Mesenchymal stem cell (in vitro differentiated cells and primary cell): ENCODE data around the gene SUMO2.
"Not testable (repeated sequence)": the region's sequence is repeated elsewhere in the genome, so short reads cannot be mapped to it uniquely, and the experiment has no call there.

Experiments
- DNase-seq: peaks from one replicate; pipeline ENCODE4 v3.0.0-alpha.2; 2013
- H2AFZ ChIP-seq: one replicate; pipeline ENCODE4 v1.6.1; 2013; ENCODE audit warnings: low read depth, mild to moderate bottlenecking, control low read depth, inconsistent platforms, low read length, moderate library complexity
- H2AK5ac ChIP-seq: 2 replicates; pipeline ENCODE4 v1.6.1; 2013; ENCODE audit warnings: low read length, moderate library complexity, mild to moderate bottlenecking, inconsistent platforms; ENCODE audit not compliant: severe bottlenecking
- H2BK120ac ChIP-seq: one replicate; pipeline ENCODE4 v1.6.1; 2013; ENCODE audit warnings: low read depth, mild to moderate bottlenecking, inconsistent platforms, low read length, moderate library complexity
- H2BK12ac ChIP-seq, 2 experiments: one replicate each; pipeline ENCODE4 v1.6.1; 2013; ENCODE audit warnings: inconsistent platforms in 2 of 2, low read length in 2 of 2, mild to moderate bottlenecking in 2 of 2, moderate library complexity in 2 of 2, control low read depth in 1 of 2
- H2BK15ac ChIP-seq: one replicate; pipeline ENCODE4 v1.6.1; 2013; ENCODE audit warnings: mild to moderate bottlenecking, low read depth, inconsistent platforms; ENCODE audit not compliant: poor library complexity, severe bottlenecking
- H2BK5ac ChIP-seq: 2 replicates; pipeline ENCODE4 v1.6.1; 2013; ENCODE audit warnings: low read depth, mild to moderate bottlenecking, low read length, control low read depth, inconsistent platforms; ENCODE audit not compliant: poor library complexity, severe bottlenecking
- H3K14ac ChIP-seq, 2 experiments: one replicate each; pipeline ENCODE4 v1.6.1; 2013; ENCODE audit warnings: inconsistent platforms in 2 of 2, low read length in 2 of 2, control low read depth in 1 of 2, mild to moderate bottlenecking in 1 of 2, moderate library complexity in 1 of 2
- H3K18ac ChIP-seq, 2 experiments: one replicate each; pipeline ENCODE4 v1.6.1; 2013; ENCODE audit warnings: inconsistent platforms in 2 of 2, low read length in 2 of 2, control low read depth in 1 of 2, low read depth in 1 of 2, mild to moderate bottlenecking in 1 of 2
- H3K23ac ChIP-seq, 2 experiments: one replicate each; pipeline ENCODE4 v1.6.1; 2013; ENCODE audit warnings: inconsistent platforms in 2 of 2, low read length in 2 of 2, mild to moderate bottlenecking in 2 of 2, moderate library complexity in 2 of 2, control low read depth in 1 of 2
- H3K27ac ChIP-seq: 2 replicates; pipeline ENCODE4 v1.5.1; 2013; ENCODE audit warnings: mild to moderate bottlenecking, moderate library complexity, low read length, control low read depth, inconsistent platforms; ENCODE audit not compliant: poor library complexity, severe bottlenecking
- H3K27me3 ChIP-seq, 2 experiments: 2 replicates each; pipeline versions ENCODE4 v1.6.1 to v1.7.0; 2013; ENCODE audit warnings: low read length in 2 of 2, mild to moderate bottlenecking in 2 of 2, moderate library complexity in 2 of 2, control low read depth in 1 of 2, inconsistent platforms in 1 of 2; ENCODE audit not compliant: control insufficient read depth in 1 of 2, insufficient read depth in 1 of 2
- H3K36me3 ChIP-seq, 2 experiments: 2 replicates each; pipeline versions ENCODE4 v1.6.1 to v1.7.0; 2013; ENCODE audit warnings: low read length in 2 of 2, control low read depth in 1 of 2, inconsistent platforms in 1 of 2, low read depth in 1 of 2, mild to moderate bottlenecking in 1 of 2; ENCODE audit not compliant: insufficient read depth in 2 of 2, control insufficient read depth in 1 of 2
- H3K4ac ChIP-seq, 2 experiments: one replicate each; pipeline ENCODE4 v1.6.1; 2013; ENCODE audit warnings: inconsistent platforms in 2 of 2, low read length in 2 of 2, mild to moderate bottlenecking in 2 of 2, moderate library complexity in 2 of 2, control low read depth in 1 of 2, low read depth in 1 of 2
- H3K4me1 ChIP-seq: 2 replicates; pipeline ENCODE4 v1.6.1; 2013; ENCODE audit warnings: low read depth, low read length, control low read depth; ENCODE audit not compliant: control insufficient read depth, insufficient read depth
- H3K4me2 ChIP-seq: 2 replicates; pipeline ENCODE4 v1.6.1; 2013; ENCODE audit warnings: low read length, mild to moderate bottlenecking, inconsistent platforms; ENCODE audit not compliant: poor library complexity, severe bottlenecking
- H3K4me3 ChIP-seq, 2 experiments: 2 replicates each; pipeline versions ENCODE4 v1.5.1 to v1.7.0; 2013; ENCODE audit warnings: low read length in 2 of 2, mild to moderate bottlenecking in 2 of 2, control low read depth in 1 of 2, low read depth in 1 of 2; ENCODE audit not compliant: insufficient read depth in 1 of 2
- H3K79me1 ChIP-seq: replicated peaks from 2 replicates; pipeline ENCODE4 v1.6.1; 2013; ENCODE audit warnings: mild to moderate bottlenecking, control low read depth, low read length, inconsistent platforms; ENCODE audit not compliant: poor library complexity, severe bottlenecking
- H3K9ac ChIP-seq: 2 replicates; pipeline ENCODE4 v1.7.0; 2013; ENCODE audit warnings: mild to moderate bottlenecking, low read length, moderate library complexity
- H3K9me3 ChIP-seq: 2 replicates; pipeline ENCODE4 v1.7.0; 2013; ENCODE audit warnings: mild to moderate bottlenecking, low read length; ENCODE audit not compliant: control insufficient read depth
- H4K8ac ChIP-seq: one replicate; pipeline ENCODE4 v1.6.1; 2013; ENCODE audit warnings: inconsistent platforms, mild to moderate bottlenecking, low read length, moderate library complexity
- H4K91ac ChIP-seq: one replicate; pipeline ENCODE4 v1.6.1; 2013; ENCODE audit warnings: mild to moderate bottlenecking, low read length, inconsistent platforms
- WGBS: methylation state at CpG from one replicate; pipeline ENCODE4 v1.1.7; 2013; ENCODE audit warnings: mixed read lengths; 5-methylcytosine and 5-hydroxymethylcytosine counted together

Gene SUMO2

DNA sequence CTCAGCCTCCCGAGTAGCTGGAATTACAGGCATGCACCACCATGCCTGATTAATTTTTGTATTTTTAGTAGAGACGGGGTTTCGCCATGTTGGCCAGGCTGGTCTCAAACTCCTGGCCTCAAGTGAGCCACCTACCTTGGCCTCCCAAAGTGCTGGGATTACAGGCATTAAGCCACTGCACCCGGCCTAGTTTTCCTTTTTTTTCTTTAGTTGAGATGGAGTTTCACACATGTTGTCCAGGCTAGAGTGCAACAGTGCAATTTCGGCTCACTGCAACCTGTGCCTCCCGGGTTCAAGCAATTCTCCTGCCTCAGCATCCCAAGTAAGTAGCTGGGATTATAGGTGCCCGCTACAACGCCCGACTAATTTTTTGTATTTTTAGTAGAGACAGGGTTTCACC is 45.0 kb downstream of the SUMO2 start:
- not testable (repeated sequence) for H3K23ac ChIP-seq, H4K91ac ChIP-seq, H3K9me3 ChIP-seq, H4K8ac ChIP-seq, H3K4me1 ChIP-seq, H3K14ac ChIP-seq, H2BK15ac ChIP-seq, H2BK5ac ChIP-seq, H3K9ac ChIP-seq, H2AK5ac ChIP-seq, H2AFZ ChIP-seq, H2BK12ac ChIP-seq, DNase-seq, H3K27me3 ChIP-seq, H3K4ac ChIP-seq, H3K4me3 ChIP-seq, H3K4me2 ChIP-seq, H2BK120ac ChIP-seq, H3K18ac ChIP-seq, H3K27ac ChIP-seq
- 96% methylated on average over 9 of the region's 9 CpGs for WGBS
- Histone ChIP-seq H3K79me1 (peaks cover 11% of the 10 kb centered on the region), H3K36me3 (peaks cover 40 to 53% of the 10 kb centered on the region in 2 experiments)

DNA sequence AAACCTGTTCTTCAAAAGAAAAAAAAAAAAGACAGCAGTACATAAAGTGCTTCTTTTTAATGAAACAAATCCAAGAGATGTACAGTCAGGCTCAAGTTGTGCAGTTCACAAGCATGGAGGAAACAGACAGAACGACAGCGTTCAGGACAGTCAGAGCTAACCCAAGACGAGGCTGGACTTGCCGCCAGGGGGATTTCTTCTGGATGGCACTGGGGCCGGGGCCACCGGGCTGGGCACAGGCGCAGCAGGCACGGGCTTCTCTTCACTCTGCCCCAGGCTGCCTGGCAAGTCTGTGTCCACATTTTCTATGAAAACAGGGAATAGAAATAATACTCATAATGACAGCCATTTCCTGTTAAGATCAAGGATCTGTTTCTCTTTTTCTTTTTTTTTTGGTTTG is 46.8 kb downstream of the SUMO2 start:
- Histone ChIP-seq H3K36me3 (peaks cover 27 to 40% of the 10 kb centered on the region in 2 experiments), H4K8ac (peak overlapping the region; percentile 13), H2BK5ac (no peak overlapping the region), H4K91ac (no peak overlapping the region), H2BK120ac (no peak overlapping the region), H3K79me1 (peaks cover 9% of the 10 kb centered on the region), H3K27ac (no peak overlapping the region), H3K9ac (no peak overlapping the region), H3K4ac (no peak overlapping the region), H3K23ac (no peak overlapping the region), H2AK5ac (no peak overlapping the region), H3K18ac (no peak overlapping the region), H3K9me3 (no peaks in the 10 kb centered on the region), H2AFZ (no peak overlapping the region), H2BK15ac (no peak overlapping the region), H3K4me3 (no peak overlapping the region), H2BK12ac (peak overlapping the region in 1 of 2 experiments; percentile 39), H3K4me2 (no peak overlapping the region), H3K4me1 (peaks cover 2% of the 10 kb centered on the region), H3K27me3 (no peaks in the 10 kb centered on the region), H3K14ac (no peak overlapping the region)
- WGBS = 96% methylated on average over 4 of the region's 8 CpGs
- DNase-seq = no peak

GRCh38 chr17:75135452-75135851 is 47.3 kb downstream of the SUMO2 start:
- Histone ChIP-seq H2BK5ac (no peak overlapping the region), H3K79me1 (peaks cover 9% of the 10 kb centered on the region), H3K27ac (no peak overlapping the region), H3K23ac (no peak overlapping the region), H4K91ac (no peak overlapping the region), H3K9ac (no peak overlapping the region), H3K4me3 (no peak overlapping the region), H3K9me3 (no peaks in the 10 kb centered on the region), H3K18ac (no peak overlapping the region), H3K4ac (no peak overlapping the region), H3K14ac (no peak overlapping the region), H2BK12ac (no peak overlapping the region), H2BK15ac (no peak overlapping the region), H3K27me3 (no peaks in the 10 kb centered on the region), H2AK5ac (no peak overlapping the region), H3K36me3 (peaks cover 22 to 36% of the 10 kb centered on the region in 2 experiments), H2AFZ (no peak overlapping the region), H3K4me2 (no peak overlapping the region), H3K4me1 (peaks cover 4% of the 10 kb centered on the region), H2BK120ac (no peak overlapping the region), H4K8ac (no peak overlapping the region)
- DNase-seq = no peak
- 98% methylated on average over 5 of the region's 5 CpGs for WGBS

DNA sequence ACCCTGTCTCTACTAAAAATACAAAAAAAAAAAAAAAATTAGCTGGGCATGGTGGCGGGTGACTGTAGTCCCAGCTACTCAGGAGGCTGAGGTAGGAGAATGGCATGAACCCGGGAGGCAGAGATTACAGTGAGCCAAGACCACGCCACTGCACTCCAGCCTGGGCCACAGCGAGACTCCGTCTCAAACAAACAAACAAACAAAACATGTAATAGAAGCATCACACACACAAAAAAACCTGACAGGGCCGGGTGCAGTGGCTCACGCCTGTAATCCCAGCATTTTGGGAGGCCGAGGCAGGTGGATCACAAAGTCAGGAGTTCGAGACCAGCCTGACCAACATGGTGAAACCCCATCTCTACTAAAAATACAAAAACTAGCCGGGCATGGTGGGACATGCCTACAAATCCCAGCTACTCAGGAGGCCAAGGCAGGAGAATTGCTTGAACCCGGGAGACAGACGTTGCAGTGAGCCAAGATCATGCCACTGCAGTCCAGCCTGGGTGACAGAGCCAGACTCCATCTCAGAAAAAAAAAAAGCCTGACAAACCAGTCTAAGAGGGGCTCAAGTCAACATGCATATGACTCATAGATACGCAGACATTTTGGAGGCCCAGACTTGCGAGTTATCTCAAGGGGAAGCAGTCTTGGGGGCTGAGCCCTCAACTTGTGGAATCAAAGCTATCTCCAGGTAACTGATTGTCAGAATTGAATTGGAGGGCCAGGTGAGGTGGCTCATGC is 49.0 kb downstream of the SUMO2 start:
- not testable (repeated sequence) for H3K4me2 ChIP-seq, H3K18ac ChIP-seq, H3K27me3 ChIP-seq, H3K4me3 ChIP-seq, H3K9me3 ChIP-seq, H2AFZ ChIP-seq, H3K14ac ChIP-seq, H2BK120ac ChIP-seq, H2BK15ac ChIP-seq, H2BK5ac ChIP-seq, H3K27ac ChIP-seq, H2AK5ac ChIP-seq, H4K91ac ChIP-seq, H4K8ac ChIP-seq, H2BK12ac ChIP-seq, H3K23ac ChIP-seq, H3K9ac ChIP-seq, H3K4ac ChIP-seq
- peaks cover 12% of the 10 kb centered on the region for H3K4me1 ChIP-seq
- peaks cover 11% of the 10 kb centered on the region for H3K79me1 ChIP-seq
- peaks cover 31 to 45% of the 10 kb centered on the region in 2 experiments for H3K36me3 ChIP-seq
- 92% methylated on average over 14 of the region's 14 CpGs for WGBS
- peak; percentile 44 for DNase-seq
